Stimulated activated CD4-positive, alpha-beta T cell treated with anti-CD3 and anti-CD28 coated beads, Interleukin-1b, Interleukin-23, amount 100 ng/mL, for 24 hours (primary cell): ENCODE results near the gene CPA1.
"Not testable (repeated sequence)": the region's sequence is repeated elsewhere in the genome, so short reads cannot be mapped to it uniquely, and the experiment has no call there.

ENCODE experiments used
- DNase-seq, 4 experiments: peaks; one replicate each; pipeline ENCODE4 v3.0.0-alpha.2; 2020; ENCODE audit warnings: low read depth in 4 of 4, low spot score in 1 of 4

The CPA1 gene

GRCh38 chr7:130372402-130373165, 7.7 kb upstream of the CPA1 start:
- no peak for DNase-seq

- DNase-seq: no peak
These were observed 5.8 kb upstream of the CPA1 start for GRCh38 chr7:130374507-130374906.

- DNase-seq: not testable (repeated sequence)
These were observed 3.8 kb upstream of the CPA1 start for GRCh38 chr7:130376461-130376860.

- DNase-seq: no peak
These were observed 3.1 kb upstream of the CPA1 start for GRCh38 chr7:130377178-130377577.

GRCh38 chr7:130379019-130379418, 1.3 kb upstream of the CPA1 start:
- DNase-seq: no peak

GRCh38 chr7:130379532-130379920, 768 bp upstream of the CPA1 start:
- no peak for DNase-seq

- DNase-seq: no peak
These were observed 664 bp downstream of the CPA1 start for GRCh38 chr7:130380861-130381455.

GRCh38 chr7:130381468-130382312, 1.4 kb downstream of the CPA1 start:
- DNase-seq: no peak

GRCh38 chr7:130383187-130383980, 3.1 kb downstream of the CPA1 start:
- DNase-seq: no peak

GRCh38 chr7:130384371-130384801, 4.1 kb downstream of the CPA1 start:
- no peak for DNase-seq

GRCh38 chr7:130384841-130385599, 4.7 kb downstream of the CPA1 start:
- no peak for DNase-seq

- no peak for DNase-seq
These were observed 5.3 kb downstream of the CPA1 start for GRCh38 chr7:130385600-130386066.

GRCh38 chr7:130386876-130387275, 6.6 kb downstream of the CPA1 start:
- no peak for DNase-seq

- DNase-seq: no peak
These were observed 7.0 kb downstream of the CPA1 start for GRCh38 chr7:130387306-130387627.

GRCh38 chr7:130387628-130388403, 7.5 kb downstream of the CPA1 start:
- no peak for DNase-seq

- DNase-seq: no peak
These were observed 8.4 kb downstream of the CPA1 start for GRCh38 chr7:130388671-130389070.

GRCh38 chr7:130390486-130390885, 10.2 kb downstream of the CPA1 start:
- DNase-seq: no peak

- no peak for DNase-seq
These were observed 12.8 kb downstream of the CPA1 start for GRCh38 chr7:130393101-130393561.

GRCh38 chr7:130393841-130394411, 13.6 kb downstream of the CPA1 start:
- DNase-seq: no peak
